Measurements from ENCODE around the gene CACNA2D2.

Gene CACNA2D2

DNA sequence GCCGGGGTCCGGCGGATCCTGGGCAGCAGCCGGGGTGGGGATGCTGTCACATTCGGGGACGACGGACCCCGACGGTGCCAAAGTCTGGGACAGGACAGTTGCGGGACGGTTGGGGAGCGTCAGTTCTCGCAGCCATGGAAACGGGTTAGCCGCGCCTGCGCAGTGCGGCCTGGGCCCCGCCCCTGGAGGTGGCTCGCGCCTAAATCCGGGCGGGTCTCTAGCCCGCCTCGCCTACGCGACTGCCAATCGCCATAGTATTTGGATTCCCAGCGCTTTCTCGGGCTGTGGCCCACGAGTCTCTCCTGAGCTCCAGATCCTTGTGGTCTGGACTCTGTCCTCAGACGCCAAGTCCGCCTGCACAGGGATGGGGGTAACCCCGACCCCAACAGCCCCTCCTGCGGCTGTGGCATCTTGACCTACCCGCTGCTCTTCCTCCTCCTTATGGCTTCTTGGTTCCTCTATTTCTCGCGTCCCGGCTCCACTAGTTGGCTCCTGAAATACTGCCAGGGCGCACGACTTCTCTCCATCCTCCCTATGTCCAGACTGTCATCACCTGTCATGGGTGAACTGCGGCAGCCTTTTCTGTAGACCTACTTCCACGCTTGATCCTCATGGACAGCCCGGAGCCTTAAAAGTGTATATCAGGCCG, 157.7 kb downstream of the CACNA2D2 start, which contains the start of gene ZMYND10:
Gene ZMYND10, minus strand, starts transcription at position 147 of the 649 bp plus-strand sequence. CDS start 153 bp downstream, outside the sequence.
- H3K4me1 ChIP-seq = peaks cover 65% of the 10 kb centered on the region
- H3K27ac ChIP-seq = no peak within 1 kb of the TSS

DNA sequence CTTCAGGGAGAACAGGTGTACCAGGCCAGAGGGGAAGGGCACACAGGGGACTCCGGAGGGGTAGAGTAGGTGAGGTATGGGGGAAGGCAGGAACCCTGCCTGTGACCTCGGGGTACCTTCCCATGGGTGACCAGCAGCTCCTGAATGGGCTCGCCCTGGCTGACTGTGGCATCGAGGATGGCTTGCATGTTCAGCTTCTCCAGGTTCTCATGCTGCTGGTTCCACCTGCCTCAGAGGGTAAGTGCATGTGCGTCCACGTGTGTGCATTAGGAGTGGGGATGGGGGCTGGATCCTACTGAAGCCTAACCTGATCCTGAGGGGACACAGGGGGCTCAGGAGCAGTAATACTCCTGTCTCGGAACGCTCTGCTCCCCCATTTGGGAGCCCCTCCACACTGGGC, 158.4 kb downstream of the CACNA2D2 start:
- H3K4me2 ChIP-seq = peak overlapping the region; percentile 84
- no peak overlapping the region for H3K9ac ChIP-seq
- H3K9me3 ChIP-seq = no peaks in the 10 kb centered on the region
- H3K27me3 ChIP-seq = peaks cover 30% of the 10 kb centered on the region
- peaks cover 67% of the 10 kb centered on the region for H3K4me1 ChIP-seq
- no peak for TF ChIP-seq Cebpa-rat (IDR thresholded peaks at IDR 0.05)
- H4K20me1 ChIP-seq = peaks cover 10% of the 10 kb centered on the region; the same call in 1 of the 2 replicates
- no peak overlapping the region for H3K27ac ChIP-seq
- H3K4me3 ChIP-seq = peak overlapping the region; percentile 49
- H3K36me3 ChIP-seq = peaks cover 21% of the 10 kb centered on the region

More for the DNA sequence above, 157.7 kb downstream of the CACNA2D2 start, which contains the start of gene ZMYND10:
- Histone ChIP-seq H4K20me1 (peaks cover 10% of the 10 kb centered on the region; the same call in 1 of the 2 replicates), H3K9ac (peak within 1 kb of the TSS; percentile 39; the same call in 1 of the 2 replicates), H3K4me2 (peak within 1 kb of the TSS; percentile 84), H3K27me3 (peaks cover 23% of the 10 kb centered on the region), H3K36me3 (peaks cover 21% of the 10 kb centered on the region), H3K9me3 (no peaks in the 10 kb centered on the region), H3K4me3 (peak within 1 kb of the TSS; percentile 49)
- no peak for TF ChIP-seq Cebpa-rat (IDR thresholded peaks at IDR 0.05)

DNA sequence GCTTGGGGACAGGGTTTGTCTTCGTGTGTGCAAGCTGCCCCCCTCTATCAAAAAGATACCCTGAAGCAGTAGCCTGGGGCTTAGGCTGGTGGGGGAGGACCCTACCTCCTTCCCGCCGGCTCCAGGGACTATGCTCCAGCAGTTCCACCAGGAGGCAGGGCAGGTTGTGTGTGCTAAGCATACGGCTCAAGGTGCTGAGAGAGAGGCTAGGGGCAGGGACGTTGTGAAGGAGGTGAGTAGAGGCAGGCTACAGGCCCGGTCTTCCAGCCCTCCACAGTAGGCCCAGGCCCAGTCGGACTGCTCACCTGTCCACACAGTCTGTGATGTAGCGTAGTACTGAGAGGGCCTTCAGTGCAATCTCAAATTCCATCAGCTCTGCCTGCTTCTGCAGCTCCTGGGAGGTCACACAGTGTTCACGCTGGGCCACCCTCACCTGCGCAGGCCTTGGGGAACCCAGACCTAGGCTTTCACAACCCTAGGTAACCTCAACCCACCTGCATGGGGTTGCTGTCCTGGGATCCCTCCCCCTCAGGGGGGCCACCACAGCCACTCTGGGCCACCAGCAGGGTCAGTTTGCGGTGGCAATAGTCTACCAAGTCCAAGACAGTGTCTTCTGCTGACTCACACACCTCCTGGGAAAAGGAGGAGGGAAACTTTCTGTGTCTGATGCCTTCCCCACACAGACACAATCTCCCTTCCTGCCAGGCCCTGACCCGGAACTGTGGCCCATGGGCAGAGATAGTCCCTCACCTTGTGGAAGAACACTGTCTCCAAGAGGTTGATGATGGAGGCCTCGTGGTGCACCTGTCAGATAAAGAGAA, 160.4 kb downstream of the CACNA2D2 start:
- peak overlapping the region; percentile 26 for H3K4me2 ChIP-seq
- peaks cover 70% of the 10 kb centered on the region for H3K4me1 ChIP-seq
- H3K27me3 ChIP-seq = peaks cover 37% of the 10 kb centered on the region

DNA sequence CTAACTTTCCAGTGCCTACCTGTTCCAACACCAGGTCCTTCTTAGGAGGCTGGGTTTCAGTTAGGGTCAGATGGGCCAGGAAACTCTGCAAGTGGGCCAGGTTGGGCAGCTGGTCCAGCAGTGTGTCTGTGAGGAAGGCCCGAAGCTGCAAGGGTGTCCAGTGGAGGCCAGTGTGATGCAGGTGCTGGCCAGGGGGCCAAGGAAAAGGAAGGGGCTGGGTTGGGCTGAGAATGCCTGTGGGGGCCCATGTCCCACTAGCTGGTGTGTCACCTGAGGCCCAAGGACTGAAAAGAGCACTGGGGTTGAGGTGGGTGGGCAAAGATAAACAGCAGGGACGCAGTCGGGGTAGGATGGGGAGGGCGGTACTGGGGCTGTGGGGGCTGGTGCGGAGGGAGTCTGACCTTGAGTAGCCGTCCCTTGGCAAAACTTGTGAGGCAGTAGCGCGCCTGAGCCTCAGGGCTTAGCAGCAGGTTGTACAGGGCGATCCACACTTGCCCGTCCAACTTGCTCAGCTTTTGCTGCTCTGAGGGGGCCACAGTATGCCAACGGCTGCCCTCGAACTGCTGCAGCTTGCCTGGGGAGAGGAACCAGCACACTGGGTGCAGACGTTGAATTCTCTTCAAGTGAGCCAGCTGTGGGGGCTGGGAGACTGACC, 161.3 kb downstream of the CACNA2D2 start:
- H3K4me1 ChIP-seq = peaks cover 70% of the 10 kb centered on the region
- no peak overlapping the region for H3K9ac ChIP-seq
- H3K4me2 ChIP-seq = peak overlapping the region; percentile 26

More for the DNA sequence above, 160.4 kb downstream of the CACNA2D2 start:
- Histone ChIP-seq H3K27ac (no peak overlapping the region), H3K9ac (no peak overlapping the region), H3K36me3 (peaks cover 8% of the 10 kb centered on the region), H3K4me3 (no peak overlapping the region), H3K9me3 (no peaks in the 10 kb centered on the region), H4K20me1 (no peaks in the 10 kb centered on the region)
- no peak for TF ChIP-seq Cebpa-rat (IDR thresholded peaks at IDR 0.05)

DNA sequence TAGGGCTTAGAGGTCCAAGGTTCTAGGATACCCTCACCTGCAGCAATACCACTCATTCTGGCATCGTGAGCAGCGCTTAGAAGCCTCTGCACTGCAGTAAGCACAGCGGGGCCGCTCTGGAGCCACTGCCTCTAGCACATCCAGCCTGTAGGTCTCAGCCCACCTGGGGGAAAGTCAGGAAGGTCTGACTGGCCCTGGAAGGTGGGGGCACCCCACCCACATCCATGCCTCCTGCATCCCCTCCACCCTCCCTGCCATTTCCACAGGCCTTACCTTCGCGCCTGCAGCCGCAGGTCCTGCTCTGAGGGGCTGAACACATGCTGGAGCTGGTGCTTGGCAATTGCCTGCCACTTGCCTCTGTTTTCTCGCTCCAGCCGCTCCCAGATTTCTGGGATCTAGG, 161.9 kb downstream of the CACNA2D2 start:
- Histone ChIP-seq H4K20me1 (peaks cover 6% of the 10 kb centered on the region), H3K4me2 (peak overlapping the region; percentile 95), H3K9me3 (no peaks in the 10 kb centered on the region), H3K4me1 (peaks cover 70% of the 10 kb centered on the region), H3K4me3 (peak overlapping the region; percentile 88), H3K27ac (peak overlapping the region; percentile 97), H3K9ac (peak overlapping the region; percentile 94; the same call in 1 of the 2 replicates), H3K27me3 (peaks cover 37% of the 10 kb centered on the region), H3K36me3 (no peaks in the 10 kb centered on the region)
- TF ChIP-seq Cebpa-rat (IDR thresholded peaks at IDR 0.05) = no peak

More for the DNA sequence above, 161.3 kb downstream of the CACNA2D2 start:
- TF ChIP-seq Cebpa-rat (IDR thresholded peaks at IDR 0.05) = no peak
- no peaks in the 10 kb centered on the region for H3K9me3 ChIP-seq
- H3K27ac ChIP-seq = no peak overlapping the region
- H3K4me3 ChIP-seq = no peak overlapping the region
- no peaks in the 10 kb centered on the region for H3K36me3 ChIP-seq
- H4K20me1 ChIP-seq = no peaks in the 10 kb centered on the region; the same call in 1 of the 2 replicates
- peaks cover 37% of the 10 kb centered on the region for H3K27me3 ChIP-seq

DNA sequence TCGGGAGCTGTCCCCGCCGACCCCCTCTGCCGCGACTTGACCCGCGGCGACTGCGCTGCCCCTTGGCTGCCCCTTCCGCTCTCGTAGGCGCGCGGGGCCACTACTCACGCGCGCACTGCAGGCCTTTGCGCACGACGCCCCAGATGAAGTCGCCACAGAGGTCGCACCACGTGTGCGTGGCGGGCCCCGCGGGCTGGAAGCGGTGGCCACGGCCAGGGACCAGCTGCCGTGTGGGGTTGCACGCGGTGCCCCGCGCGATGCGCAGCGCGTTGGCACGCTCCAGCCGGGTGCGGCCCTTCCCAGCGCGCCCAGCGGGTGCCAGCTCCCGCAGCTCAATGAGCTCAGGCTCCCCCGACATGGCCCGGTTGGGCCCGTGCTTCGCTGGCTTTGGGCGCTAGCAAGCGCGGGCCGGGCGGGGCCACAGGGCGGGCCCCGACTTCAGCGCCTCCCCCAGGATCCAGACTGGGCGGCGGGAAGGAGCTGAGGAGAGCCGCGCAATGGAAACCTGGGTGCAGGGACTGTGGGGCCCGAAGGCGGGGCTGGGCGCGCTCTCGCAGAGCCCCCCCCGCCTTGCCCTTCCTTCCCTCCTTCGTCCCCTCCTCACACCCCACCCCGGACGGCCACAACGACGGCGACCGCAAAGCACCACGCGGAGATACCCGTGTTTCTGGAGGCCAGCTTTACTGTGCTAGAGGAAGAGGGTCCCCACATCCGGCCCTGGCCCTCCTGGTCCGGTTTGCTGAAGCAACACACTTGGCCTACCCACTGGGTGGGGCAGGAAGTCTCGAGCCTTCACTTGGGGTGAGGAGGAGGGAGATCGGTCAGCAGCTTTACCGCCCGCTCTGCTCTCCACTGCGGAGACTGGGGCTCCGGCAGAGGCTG, 162.7 kb downstream of the CACNA2D2 start, which contains the start of gene RASSF1:
Gene RASSF1, minus strand, starts transcription at position 389 of the 882 bp plus-strand sequence. Its CDS starts 31 bp downstream, at position 358.
- peak within 1 kb of the TSS; percentile 95 for H3K4me2 ChIP-seq
- H4K20me1 ChIP-seq = peaks cover 14% of the 10 kb centered on the region
- TF ChIP-seq Cebpa-rat (IDR thresholded peaks at IDR 0.05) = no peak
- peak within 1 kb of the TSS; percentile 88 for H3K4me3 ChIP-seq
- peaks cover 70% of the 10 kb centered on the region for H3K4me1 ChIP-seq
- no peaks in the 10 kb centered on the region for H3K9me3 ChIP-seq
- peak within 1 kb of the TSS; percentile 94 for H3K9ac ChIP-seq
- H3K27me3 ChIP-seq = peaks cover 34% of the 10 kb centered on the region
- H3K36me3 ChIP-seq = peaks cover 6% of the 10 kb centered on the region; the same call in 1 of the 2 replicates
- peak within 1 kb of the TSS; percentile 97 for H3K27ac ChIP-seq

DNA sequence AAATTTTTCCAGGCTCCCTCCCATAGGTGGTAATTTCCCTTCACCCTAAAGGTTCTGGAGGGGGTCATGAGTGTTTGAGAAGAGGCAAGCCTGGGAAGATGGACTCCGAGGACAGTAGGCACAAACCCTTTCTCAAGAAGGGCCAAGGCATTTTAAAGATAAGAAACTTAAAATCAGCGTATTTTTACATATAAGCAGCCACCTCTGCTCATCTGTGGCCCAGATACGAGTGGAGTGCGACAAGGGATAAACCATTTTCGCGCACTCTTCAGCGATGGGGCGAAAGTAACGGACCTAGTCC, 163.3 kb downstream of the CACNA2D2 start:
- TF ChIP-seq Cebpa-rat (IDR thresholded peaks at IDR 0.05) = no peak
- H3K4me3 ChIP-seq = peak overlapping the region; percentile 88

DNA sequence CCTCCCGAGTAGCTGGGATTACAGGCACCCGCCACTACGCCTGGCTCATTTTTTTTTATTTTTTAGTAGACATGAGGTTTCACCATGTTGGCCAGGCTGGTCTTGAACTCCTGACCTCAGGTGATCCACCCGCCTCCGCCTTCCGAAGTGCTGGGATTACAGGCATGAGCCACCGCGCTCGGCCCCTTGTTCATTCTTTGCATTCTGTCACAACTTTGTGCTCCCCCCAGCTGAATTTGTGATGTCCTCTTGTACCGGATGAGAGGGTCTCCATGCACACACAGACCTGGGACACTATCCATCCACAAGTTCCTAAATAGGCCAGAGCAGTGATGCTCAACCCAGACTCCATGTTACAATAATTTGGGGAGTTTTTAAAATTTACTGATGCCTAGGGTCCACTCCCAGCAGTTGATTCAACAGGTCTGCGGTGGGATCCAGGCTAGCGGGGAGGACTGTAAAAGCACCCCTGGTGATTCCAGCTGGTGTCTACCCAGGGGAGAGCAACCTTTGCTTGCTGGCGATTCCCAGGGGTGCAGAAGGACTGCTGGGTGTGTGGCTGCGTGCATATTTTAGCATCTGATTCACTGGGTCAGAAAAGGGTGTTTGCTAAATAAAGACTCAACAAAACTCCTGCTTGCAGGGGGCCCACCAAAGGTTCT, 163.8 kb downstream of the CACNA2D2 start:
- H3K4me3 ChIP-seq = peak overlapping the region; percentile 88
- no peak for TF ChIP-seq Cebpa-rat (IDR thresholded peaks at IDR 0.05)
- peaks cover 15% of the 10 kb centered on the region for H3K36me3 ChIP-seq
- peaks cover 73% of the 10 kb centered on the region for H3K4me1 ChIP-seq
- H3K27ac ChIP-seq = peak overlapping the region; percentile 97
- no peaks in the 10 kb centered on the region for H3K9me3 ChIP-seq
- H4K20me1 ChIP-seq = peaks cover 25% of the 10 kb centered on the region
- peaks cover 25% of the 10 kb centered on the region for H3K27me3 ChIP-seq
- peak overlapping the region; percentile 95 for H3K4me2 ChIP-seq
- peak overlapping the region; percentile 94 for H3K9ac ChIP-seq

More for the DNA sequence above, 163.3 kb downstream of the CACNA2D2 start:
- Histone ChIP-seq H3K27me3 (peaks cover 28% of the 10 kb centered on the region), H3K9me3 (no peaks in the 10 kb centered on the region), H3K9ac (peak overlapping the region; percentile 94), H3K27ac (peak overlapping the region; percentile 97), H3K36me3 (peaks cover 11% of the 10 kb centered on the region; the same call in 1 of the 2 replicates), H3K4me1 (peaks cover 70% of the 10 kb centered on the region), H4K20me1 (peaks cover 20% of the 10 kb centered on the region), H3K4me2 (peak overlapping the region; percentile 95)

Measured in BLaER1 (cell line).